Hematopoietic multipotent progenitor cell treated with erythropoietin and hydrocortisone succinate and interleukin-3 and kit ligand, for 8 days (in vitro differentiated cells): ENCODE data around the gene PPARG.

Experiments used
- DNase-seq: peaks from one replicate; pipeline ENCODE4 v3.0.0-alpha.2; 2015

The PPARG gene

GRCh38 chr3:12345584-12346494 lies 57.0 kb downstream of the PPARG start:
- DNase-seq: no peak

GRCh38 chr3:12347301-12347700 lies 58.4 kb downstream of the PPARG start:
- DNase-seq: no peak

- peak; percentile 22 for DNase-seq
Measured at GRCh38 chr3:12349895-12350811, 61.3 kb downstream of the PPARG start.

DNA sequence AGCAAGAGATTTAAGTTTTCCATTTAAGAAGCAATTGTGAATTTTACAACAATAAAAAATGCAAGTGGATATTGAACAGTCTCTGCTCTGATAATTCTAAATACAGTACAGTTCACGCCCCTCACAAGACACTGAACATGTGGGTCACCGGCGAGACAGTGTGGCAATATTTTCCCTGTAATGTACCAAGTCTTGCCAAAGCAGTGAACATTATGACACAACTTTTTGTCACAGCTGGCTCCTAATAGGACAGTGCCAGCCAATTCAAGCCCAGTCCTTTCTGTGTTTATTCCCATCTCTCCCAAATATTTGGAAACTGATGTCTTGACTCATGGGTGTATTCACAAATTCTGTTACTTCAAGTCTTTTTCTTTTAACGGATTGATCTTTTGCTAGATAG lies 62.3 kb downstream of the PPARG start:
- peak; percentile 8 for DNase-seq

- DNase-seq: no peak
Measured at GRCh38 chr3:12352253-12352652, 63.4 kb downstream of the PPARG start.

DNA sequence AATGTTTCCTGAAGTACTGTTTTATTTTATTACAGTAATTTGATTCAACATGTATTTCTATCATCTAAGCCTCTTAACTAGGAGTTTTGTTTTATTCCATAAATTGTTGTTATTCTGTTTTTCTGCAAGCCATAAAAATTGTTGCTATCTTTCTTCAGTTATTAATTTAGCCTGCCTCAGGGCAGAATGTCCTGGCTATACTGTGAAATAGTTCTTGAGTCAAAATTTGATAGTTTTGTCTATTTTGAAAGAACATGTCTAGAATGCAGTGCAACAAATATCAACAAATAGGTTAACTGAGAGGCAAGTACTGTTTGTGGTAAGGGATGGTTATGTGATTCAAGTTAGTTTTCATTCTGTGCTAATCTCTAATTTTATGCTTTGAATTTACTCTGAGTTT lies 63.9 kb downstream of the PPARG start:
- no peak for DNase-seq

DNA sequence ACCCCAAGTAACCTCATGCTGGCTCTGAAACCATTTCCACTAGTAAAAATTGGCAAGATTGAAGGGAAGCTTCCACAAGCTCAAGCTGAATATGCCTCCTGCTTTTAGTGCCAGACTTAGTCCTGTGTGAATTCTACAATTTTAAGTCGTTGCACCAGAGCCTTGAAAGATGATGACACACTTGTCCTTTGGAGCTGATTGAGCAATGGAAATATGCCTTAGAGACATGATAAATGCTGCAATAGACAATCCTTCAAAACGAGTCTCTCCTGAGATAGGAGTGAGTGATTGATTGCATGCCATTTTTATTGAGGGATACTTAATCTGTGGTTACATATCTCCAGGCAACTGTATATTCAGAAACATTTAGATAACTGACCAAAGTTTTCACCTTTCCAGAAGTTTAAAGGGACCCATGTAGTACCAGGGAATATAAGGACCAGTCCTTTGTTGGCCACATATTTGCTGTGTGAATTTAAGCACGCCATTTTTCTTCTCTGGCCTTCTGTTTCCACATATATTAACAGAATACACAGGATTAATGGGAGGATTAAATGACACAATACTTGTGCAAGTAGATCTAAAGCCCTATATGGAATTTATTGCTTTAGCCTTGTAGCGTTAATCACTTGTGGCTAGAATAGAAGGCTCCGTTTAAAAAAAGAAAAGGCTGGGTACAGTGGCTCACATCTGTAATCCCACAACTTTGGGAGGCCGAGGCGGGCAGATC lies 65.1 kb downstream of the PPARG start:
- no peak for DNase-seq

DNA sequence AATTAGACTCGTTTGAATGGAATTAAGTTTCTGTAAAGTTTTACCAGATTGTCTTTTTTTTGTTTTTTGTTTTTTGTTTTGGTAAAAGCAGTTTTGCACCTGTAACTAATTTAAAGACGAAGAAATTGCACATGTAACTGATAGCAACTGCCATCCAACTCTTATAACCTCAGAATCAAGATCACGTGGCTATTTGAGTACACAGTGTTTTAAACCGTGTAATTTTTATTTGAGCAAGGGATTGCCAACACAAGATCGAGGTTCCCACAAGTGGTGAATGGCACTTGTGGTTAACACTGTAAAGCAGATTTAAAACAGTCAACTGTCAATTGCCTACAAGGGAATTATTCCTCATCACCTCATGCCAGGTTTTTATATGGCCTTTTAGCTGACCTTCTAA lies 67.3 kb downstream of the PPARG start:
- DNase-seq: no peak

DNA sequence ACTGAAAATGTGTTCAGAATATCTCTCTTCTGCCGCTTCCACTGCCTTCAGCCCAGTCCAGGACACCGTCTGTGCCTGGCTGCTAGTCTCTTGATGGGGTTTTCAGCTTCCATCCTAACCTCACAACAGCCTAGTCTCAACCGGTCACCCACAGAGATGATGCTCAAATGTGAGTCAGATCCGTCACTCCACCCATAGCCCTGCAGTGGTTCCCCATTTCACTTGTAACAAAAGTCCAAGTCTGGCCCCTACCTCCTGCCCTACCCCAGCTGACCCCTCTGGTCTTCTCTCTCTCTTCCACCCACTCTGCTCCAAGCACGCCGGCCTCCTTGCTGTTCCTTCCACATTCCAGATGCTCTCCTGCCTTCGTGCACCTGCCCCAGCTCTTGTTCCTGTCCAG lies 68.1 kb downstream of the PPARG start:
- DNase-seq: no peak

DNA sequence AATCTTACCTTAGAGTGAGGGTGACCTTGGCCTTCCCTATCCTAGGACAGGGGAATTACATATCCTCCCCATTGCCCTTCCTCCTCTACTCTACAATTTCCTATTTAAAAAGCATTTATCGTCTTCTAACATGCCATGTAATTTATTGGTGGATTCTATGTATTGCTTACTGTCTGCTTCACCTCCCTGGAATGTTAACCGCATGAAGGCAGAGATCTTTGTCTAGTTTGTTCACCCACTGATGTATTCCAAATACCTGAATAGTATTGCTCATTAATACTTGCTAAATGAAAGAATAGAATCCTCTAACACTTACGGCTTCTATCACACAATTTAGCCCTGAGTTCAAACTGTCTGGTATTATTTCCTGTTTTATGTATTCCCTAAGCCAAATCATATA lies 68.6 kb downstream of the PPARG start:
- DNase-seq: no peak

- no peak for DNase-seq
Measured at GRCh38 chr3:12363397-12364195, 74.7 kb downstream of the PPARG start.

DNA sequence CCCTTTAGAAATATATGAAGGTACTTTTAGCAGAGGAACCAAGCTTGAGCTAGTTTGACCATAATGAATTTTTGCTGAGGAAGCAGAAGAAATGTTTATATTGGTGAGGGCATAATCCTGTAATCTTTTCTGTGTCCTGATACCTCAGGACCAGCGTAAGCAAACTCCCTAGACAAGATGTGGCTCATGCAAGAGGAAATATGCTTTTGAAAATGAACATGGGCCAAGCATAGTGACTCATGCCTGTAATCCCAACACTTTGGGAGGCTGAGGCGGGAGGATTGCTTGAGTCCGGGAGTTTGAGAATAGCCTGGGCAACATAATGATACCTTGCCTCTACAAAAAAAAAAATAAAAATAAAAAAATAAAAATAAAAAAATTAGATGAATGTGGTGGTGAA lies 78.5 kb downstream of the PPARG start:
- no peak for DNase-seq

GRCh38 chr3:12369029-12369428 lies 80.2 kb downstream of the PPARG start:
- DNase-seq: no peak

DNA sequence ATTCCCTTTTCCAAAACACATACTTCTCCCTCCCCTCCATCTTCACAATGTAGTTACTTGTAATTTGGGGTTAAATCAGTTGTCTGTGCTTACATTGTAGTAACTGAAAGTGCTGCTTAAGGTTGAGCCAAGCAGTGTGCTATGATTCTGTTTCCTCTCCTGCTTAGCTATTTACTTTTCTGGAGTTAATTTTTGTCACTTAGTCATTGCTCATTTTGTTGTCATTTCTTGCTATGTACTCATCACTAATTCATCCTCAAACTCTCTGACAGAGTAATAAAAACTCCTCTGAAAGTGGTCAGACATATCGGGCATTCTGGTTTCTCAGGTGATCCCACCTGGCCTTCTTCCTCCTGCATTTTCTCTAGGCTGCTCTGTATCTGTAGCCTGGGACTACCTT lies 80.7 kb downstream of the PPARG start:
- DNase-seq: no peak

GRCh38 chr3:12370758-12371157 lies 81.9 kb downstream of the PPARG start:
- no peak for DNase-seq

- DNase-seq: no peak
Measured at GRCh38 chr3:12371525-12372140, 82.8 kb downstream of the PPARG start.

DNA sequence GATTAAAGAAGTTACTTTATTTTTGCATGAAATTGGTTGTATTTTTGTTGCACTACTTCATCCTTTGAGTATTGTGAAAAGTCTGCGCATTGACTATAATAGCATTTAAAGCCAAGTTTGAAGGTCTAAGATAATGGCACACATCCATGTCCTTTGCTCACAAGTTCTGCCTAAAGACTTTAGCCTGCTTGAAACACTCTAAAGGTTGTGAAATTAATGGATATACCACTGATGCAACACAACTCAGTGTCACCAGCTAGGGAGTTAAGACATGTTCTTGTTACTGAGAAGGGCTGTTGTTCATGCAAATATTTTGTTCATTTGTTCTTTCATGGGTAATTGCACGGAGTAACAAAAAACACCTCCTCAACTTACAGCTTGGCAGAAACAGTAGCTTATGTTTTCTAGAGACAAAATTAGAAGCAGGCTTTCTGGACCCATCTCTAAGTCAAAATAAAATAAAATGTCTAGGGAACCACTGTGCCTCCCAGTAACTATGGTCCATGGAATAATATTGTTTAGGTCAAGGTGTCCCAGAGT lies 83.9 kb downstream of the PPARG start:
- no peak for DNase-seq

- DNase-seq: no peak
Measured at GRCh38 chr3:12375572-12375971, 86.7 kb downstream of the PPARG start.

GRCh38 chr3:12379640-12380429 lies 91.0 kb downstream of the PPARG start:
- no peak for DNase-seq

- no peak for DNase-seq
Measured at GRCh38 chr3:12380461-12380860, 91.6 kb downstream of the PPARG start.

DNA sequence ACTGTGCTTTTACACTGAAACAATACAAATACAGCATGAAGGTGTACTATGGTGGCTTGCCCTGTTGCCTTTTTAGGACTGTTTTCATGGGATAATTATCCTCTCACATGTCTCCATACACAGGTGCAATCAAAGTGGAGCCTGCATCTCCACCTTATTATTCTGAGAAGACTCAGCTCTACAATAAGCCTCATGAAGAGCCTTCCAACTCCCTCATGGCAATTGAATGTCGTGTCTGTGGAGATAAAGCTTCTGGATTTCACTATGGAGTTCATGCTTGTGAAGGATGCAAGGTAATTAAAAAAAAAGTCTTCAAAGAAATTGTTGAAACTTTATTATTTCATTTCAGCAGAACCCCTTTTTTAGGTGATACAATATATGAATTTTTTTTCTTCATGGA lies 92.3 kb downstream of the PPARG start:
- no peak for DNase-seq
